ENCODE data around the gene CENPM.
A peak's percentile ranks its signal among the peaks of the same experiment; 100 is the strongest.

Gene CENPM

DNA sequence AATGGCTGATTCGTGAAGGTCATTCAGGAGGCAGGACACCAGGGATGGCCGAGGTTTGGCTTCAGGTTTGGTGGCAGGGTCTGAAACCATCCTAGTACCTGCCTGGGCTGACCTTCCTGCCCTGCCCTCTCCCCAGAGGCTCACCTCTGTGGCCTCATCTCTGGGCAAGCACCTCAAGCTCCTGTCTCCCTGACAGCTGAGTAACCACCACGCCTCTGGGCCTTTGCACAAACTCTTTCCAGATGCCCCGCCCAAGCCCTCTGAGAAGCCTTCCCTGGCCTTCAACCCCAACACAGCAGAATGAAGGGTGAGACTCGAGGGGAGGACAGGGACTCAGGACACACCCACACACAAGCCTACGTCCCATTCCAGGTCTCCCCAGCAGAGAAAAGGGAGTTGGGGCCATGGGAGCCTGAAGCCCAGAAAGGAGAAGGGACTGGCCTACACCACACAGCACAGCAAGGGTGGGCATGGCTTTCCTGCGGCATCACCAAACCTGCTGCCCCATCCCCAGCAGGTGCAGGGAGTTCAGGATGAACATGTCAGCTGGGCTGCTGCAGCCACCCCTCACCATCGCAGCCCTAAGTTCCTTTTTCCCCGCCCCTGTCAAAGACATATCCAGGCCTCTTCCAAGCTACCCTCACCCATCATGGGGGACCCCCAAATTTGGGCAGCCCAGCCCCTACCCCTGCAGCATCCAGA, 34.5 kb downstream of the CENPM start:
- DNase-seq = no peak

DNA sequence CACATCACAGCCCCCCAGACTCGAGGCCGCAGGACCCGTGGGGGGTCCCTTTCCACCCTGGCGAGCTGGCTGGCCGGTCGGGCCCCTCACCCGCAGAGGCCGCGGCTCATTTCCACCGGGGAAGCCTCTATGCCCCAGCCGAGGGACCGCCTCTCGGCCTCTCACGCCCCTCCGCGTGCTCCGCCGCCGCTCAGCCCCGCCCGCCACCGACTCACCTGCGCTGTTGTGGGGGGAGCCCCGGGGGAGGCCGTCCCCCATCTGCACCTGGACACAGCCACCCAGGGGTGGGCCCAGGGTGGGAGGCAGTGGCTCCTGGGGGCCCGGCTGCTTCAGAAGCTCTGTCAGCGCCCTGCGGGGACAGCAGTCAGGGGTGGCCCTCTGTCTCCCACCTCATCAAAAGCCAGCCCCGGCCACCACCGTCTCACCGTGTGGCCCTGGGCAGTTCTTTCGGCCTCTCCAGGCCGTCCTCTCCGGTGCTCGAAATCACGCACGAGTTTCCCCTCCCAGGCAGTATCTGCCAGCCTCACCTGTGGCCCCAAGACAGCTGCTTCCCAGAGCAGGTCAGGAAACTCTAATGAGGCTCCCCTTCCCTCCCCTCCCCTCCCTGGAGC, 35.8 kb downstream of the CENPM start:
- DNase-seq = no peak

DNA sequence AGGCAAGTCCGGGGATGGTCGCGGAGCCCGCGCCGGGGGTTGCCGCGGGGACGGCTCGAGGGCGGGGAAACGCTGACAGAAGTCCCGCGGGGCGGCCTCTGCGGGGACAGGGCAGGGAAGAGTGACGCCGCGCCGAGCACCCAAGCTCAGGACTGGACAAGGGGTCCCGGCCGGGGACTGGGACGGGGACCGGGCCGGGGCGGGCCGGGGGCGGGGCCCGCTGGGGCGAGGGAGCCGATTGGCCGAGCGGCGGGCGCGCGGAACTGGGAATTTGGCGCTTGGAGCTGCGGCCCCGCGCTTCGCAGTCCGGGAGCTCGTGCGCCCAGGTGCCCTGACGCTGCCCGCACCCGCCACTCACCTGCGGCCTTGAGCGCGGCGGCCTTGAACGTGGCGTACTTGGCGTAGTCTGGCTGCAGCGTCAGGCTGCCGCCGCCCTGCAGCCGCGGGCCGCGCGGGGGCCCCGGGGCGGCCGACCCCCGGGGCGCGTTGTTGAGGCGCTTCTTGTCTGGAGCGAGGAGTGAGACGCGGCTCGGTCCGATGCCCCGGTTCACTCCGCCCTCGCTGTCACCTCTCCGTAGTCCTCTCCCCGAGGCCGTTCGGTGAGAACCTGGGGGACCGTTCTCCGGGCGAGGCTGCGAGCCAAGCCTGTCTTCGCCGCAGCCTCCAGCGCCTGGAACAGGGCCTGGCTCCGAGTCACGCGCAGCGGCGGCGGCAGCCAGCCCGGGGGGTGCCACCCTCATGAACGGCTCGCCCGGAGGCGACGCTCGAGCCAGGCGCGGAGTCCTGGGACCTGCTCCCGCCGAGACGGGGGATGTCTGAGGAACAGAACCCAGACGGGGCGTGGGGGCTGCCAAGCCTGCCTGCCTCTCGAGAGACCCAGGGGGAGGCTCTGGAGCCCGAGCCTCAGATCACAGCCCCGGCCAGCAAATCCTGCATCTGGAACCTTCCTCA, 36.6 kb downstream of the CENPM start:
- peak; percentile 27 for DNase-seq

DNA sequence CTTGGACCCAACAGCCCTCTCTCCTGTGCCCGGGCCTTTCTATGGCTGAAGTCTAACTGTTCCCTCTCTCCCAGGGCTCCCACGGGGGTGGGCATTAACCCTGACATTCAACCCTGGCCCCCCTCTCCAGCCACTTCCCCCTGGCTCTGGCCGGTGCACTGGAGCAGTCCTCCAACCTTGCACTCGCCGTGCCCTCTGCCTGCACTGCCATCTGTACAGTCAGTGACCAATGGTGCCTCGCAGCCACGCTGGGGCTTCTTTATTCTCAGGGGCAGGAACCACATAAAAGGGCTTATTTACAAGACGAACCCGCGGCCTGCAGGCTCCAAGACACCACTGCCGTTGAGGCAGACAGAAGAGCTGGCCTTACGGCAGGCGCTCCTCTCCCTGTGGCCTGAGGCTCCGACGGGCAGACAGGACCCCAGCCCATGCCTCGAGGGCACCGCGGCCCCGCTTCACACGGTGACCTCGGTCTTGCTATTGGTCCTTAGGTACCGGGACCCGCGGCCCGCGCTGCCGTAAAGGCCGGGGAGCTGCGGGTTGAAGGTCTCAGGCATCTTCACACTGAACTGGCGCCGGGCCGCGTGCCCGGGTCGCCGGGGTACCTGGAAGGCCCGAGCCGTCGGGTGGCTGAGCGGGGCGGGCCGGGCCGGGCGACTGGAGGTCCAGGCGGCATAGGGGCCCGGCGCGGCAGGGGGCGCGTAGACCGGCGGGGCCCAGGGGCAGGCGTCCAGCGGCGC, 37.5 kb downstream of the CENPM start:
- no peak for DNase-seq

DNA sequence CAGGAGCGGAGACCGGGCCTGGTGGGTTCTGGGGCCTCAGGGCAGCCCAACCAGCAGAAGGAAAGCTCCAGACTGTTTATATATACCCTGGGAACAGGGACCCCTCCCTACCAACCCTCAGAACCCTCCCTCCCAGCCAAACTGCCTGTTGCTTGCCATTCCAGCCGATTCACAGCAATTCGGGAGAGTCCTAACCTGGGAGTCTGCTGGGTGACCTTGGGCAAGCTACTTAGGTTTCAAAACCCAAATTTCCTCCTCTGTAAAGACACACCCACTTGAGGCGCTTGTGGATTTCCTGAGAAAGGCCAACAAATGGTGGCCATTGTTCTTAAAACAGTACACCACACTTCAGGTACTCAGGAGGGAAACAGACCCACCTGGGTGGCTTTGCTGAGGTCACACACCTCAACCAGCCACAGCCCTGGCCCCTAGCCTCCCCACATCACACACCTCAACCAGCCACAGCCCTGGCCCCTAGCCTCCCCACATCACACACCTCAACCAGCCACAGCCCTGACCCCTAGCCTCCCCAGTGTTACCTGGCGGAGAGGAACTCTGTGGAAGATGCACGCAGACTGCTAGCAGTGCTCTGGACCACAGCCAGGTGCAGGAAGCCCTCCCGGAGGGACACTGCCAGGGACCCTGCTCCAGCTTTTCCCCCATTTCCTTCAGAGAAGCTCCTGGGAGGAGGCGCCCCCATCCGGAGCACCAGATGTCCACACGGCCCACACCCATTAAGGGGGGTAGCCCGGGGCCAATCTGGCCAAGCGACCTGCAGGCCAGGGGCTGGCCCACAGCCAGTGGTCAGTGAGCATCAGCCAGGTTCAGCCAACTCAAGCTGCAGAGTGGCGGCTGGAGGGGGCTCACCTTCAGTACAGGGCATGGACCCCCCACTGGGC, 38.3 kb downstream of the CENPM start:
- no peak for DNase-seq

DNA sequence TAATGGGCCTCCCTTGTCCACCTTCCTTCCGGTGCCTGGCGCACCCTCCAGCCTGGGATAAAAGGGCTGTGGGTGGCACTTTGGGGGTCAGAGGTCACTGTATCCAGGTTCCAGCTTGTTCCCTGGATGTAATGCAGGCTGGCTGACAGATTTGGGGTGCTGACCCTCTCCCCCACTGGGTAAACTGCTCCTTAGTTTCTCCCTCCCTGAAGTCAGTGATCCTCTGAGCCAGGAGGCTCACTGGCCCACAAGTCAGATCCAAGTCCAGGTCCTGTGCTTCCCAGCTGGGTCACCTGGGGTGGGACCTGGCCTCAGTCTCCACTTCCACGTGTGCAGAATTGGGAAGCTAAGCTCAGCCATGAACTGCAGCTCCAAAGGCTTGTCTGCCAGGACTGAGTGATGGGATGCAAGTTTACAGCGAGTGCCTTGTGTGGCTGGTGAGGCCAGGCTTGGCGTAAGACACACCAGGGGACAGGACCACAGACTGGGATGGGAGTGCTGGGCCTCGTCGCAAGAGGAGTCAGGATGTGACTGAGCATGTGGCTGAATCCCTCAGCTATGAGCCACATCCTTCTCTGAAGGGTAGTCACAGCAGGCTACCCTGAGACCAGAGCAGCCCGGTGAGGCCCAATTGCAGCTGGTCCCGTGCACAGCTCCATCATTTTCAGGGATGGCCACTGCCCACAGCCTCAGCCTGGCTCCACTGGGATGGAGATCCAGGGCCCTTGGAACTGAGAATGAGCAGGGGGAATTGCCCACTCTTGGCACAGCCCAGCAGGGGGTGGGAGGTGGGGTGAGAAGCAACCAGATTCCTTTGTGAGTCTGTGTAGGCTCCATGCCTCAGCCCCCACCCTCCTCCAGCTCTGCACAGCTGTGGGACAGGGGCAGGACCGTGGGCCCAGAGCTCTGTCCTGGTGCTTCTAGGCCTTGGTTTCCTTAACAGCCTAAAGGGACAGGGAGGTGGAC, 39.2 kb downstream of the CENPM start:
- DNase-seq = no peak

DNA sequence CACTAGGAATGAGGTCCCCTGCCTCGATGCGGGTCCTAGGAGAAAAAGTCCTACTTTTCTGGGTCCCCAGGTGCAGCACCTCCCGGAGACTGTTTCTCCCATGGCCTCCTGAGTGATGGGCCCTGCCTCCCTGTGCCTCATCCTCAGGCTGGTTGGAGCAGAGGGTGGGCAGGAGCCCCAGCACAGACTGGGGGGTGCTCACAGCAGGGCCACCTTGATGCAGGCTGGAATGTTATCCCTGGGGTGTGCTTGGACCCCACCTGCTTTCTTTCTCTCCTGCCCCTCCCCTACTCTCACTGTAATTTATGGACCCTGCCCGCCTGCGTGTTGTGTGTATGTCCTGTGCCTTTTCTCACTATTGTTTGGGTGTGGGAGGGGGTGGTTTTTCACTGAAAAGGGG, 40.1 kb downstream of the CENPM start:
- DNase-seq = no peak

DNA sequence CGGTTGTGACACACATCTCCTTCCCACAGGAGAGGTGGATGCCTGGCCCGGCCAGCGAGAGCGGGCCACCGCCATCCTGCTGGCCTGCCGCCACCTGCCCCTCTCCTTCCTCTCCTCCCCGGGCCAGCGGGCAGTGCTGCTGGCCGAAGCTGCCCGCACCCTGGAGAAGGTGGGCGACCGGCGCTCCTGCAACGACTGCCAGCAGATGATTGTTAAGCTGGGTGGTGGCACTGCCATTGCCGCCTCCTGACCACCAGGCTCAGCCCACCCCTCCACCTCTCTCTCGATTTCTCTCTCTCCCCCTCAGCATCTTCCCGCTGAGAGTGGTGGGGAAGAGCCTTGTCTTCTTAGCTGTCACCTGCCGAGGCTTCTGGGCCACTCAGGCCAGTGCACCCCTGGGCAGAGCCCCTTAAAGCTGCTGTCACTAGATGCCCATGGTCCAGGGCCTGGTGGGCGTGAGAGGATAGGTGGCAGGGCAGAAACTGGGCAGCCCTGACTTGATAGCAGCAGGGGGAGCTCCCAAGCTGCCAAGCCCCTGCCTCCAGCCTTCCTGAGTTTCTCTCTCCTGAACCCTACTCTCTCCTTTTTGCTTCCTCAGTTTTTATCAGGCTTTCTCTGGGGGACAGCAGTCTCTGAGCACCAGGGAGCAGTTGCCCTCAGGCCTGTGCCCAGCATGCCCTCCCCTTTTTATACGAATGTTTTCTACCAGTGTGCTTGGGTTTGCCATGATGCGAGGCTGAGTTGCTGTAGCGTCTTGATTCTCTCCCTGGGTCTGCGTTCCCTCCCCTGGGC, 41.3 kb downstream of the CENPM start:
- no peak for DNase-seq

DNA sequence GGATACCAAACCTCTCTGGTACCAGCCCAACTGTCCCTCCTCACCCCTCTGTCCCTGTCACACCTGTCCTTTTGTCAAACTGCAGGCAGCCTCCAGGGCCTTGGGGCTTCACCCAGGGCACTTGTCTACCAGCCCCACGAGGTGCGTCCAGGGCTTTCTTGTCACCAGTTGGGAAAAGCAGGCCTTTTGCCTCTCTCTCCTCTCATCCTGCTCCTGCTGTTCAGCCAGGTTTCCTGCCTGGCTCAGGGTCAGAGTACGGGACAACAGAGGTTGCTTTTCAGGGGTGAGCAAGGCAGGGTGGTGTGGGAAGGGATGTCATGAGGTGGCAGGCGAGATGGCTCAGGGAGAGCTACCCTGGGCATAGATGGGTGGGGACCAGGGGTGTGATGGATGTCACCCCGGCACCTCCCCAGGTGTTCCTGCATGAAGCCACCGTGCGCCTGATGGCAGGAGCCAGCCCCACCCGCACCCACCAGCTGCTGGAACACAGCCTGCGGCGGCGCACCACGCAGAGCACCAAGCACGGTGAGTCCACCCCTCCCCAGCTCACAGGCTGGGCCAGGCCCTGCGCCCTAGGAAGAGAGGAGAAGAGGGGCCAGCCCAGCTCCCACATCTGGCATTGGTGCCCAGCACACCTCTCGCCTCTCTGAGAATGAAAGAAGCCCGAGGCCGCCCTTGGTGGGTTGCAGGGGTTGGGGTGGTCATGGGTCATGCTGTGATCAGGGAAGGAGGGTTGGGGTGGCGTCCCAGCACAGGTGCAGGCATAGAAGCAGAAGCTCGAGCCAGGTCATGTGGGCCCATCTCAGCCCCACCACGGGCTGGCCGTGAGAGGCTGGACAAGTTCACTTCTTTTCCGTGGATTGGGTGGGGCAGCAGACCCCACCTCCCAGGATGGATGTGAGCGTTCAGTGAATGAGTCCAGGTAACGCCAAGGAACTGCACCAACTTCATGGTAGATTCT, 42.2 kb downstream of the CENPM start:
- no peak for DNase-seq

DNA sequence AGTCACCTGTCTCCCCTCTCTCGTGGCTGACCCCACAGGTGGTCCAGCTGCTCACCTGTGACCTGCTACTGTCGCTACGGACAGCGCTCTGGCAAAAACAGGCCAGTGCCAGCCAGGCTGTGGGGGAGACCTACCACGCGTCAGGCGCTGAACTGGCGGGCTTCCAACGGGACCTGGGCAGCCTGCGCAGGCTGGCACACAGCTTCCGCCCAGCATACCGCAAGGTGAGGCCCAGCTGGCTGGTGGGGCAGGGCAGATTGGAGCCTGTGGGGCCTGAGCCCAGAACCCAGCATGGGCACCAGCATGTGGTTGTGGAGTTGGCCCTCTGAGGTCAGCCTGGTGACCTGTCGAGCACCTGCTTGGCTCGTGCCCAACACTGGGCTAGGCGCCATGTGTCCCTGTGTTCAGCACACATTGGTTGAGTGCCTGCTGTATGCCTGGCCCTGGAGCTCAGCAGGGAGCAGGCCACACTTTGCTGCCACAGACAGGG, 44.0 kb downstream of the CENPM start:
- no peak for DNase-seq

DNA sequence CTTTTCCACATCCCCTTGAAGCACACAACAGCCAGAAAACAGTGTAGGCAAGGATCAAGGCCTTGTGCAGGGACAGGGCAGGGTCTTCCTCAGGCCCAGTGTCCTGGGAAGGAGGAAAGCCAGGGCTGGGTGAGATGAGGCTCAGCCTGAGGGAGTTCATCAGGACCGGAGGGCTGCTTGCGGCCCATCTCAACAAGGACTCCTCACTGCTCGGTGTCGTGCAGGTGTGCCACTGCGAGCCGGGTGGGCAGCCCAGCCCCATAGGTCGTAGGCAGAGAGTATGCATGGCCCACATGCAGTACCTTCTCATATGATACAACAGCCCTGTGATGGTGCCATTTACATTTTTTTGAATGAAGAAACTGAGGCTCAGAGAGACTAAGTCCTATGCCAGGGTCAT, 44.9 kb downstream of the CENPM start:
- no peak for DNase-seq

DNA sequence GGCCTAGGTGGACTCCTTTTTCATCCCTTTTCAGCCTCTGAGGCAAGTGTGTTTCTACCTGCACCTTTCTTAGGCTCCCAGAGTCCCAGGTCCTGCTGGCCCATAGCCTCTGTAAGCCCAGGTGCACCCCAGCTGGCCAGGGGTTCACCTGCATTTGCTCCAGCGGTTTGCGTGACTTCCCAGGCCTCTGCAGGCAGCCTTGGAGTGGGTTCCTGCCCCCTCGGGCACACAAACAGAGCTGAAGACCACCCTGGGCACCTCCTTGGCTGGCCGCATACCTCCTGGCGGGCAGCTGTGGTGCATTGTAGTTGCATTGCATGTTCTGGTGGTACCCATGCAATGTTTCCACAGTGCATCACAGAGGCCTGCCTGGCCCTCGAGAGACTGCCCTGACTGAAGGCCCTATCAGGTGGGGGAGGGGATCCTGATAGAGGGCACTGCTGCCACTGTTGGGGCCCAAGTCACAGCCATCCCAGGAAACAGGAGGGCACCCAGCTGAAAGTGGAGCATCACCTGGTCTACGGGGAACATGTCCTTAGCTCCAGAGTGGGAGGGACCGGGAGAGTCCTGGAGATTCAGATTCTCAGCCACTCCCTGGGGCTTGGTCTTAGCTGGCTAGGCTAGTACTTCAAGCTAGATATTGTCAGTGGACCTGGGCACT, 46.2 kb downstream of the CENPM start:
- no peak for DNase-seq

DNA sequence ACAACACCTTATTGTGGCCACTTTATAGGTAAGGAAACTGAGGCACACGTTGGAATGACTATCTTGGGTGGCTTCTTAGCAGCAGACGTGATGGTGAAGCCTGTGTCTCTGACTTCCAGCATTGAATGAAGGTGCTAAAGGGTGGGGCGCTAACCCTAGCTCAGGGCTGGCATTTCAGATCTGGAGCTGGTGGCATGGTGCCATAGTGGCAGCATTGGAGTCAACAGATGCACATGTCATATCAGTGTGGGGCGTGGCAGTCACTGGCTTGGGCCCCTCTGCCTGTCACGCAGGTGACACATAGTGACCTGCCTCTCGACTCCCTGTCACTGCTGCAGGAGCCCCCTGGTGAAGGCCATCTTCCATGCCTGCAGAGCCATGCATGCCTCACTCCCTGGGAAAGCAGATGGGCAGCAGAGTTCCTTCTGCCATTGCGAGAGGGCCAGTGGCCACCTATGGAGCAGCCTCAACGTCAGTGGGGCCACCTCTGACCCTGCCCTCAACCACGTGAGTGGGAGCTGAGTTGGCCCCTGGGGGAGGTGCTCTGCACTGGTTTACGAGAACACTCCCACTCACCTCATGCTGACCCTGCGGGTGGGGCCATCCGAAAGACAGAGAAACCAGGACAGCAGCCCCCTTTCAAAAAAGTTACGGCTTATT, 46.8 kb downstream of the CENPM start:
- no peak for DNase-seq

DNA sequence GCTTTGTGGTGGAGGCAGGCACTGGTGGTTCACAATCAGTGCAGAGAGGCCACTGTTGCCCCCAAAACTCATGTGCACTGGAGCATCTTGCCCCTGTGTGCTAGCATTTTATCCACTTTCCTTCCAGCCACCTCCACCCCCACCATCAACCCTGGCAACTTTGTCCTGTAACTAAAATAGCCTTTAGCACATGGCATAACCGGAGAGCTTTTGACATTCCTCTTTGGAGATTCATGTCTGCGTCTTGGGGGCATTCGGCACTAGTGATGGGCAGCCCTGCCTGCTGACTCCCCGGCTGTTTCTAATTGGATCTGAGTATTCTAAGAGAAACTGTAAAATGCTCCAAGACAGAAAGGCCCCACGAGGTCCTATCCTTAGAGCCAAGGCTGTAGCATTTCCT, 47.8 kb downstream of the CENPM start:
- no peak for DNase-seq

DNA sequence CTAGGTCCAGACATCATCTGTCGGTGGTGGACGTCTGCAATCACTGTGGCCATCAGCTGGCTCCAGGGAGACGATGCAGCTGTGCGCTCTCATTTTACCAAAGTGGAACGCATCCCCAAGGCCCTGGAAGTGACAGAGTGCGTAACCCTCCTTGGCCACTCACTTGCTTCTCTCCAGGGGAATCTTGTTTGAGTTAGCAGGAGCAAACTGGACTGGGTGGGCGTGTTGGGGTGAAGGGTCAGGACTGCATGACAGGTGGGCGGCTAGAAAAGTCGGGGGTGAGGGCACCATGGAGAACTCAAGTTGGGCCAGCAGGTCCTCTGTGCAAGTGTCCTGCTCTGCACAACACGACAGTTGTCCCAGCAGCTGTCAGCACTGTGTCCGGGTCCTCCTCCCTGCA, 48.3 kb downstream of the CENPM start:
- DNase-seq = no peak

DNA sequence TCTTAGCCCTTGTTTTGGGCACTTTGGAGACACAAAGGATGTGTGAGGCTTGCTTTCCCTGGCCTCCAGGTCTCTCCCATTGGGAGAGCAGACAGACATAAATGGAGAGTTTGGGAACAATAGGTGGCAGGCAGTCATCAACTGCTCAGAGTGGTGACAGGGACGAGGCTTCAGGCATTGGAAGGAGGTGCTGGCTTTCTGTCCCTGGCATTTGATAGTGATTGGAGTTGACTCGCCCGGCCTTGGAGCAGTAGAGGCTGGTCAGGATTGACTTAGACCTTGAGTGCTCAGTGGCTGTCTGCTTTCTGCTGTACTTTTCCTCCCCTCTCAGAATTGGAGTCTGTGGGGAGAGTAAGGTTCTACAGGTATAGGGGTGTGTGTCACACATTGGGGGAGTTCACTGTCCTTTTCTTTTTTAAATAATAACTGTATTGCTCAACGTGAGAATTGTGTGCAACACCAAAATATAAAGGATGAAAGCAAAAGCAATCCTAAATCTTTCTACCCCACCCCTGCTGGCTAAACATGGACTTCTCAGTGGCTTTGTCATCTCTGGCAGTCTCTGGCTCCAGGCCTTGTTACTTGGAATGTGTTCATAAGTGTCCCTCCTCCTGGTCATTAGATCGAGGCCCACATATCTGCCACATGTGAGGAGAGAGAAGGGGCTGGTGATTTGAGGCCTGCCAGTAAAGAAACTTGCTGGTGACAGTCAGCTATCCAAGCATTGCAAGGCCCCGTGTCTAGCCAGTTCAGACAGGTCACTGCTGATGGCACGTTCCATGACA, 53.2 kb downstream of the CENPM start:
- no peak for DNase-seq

DNA sequence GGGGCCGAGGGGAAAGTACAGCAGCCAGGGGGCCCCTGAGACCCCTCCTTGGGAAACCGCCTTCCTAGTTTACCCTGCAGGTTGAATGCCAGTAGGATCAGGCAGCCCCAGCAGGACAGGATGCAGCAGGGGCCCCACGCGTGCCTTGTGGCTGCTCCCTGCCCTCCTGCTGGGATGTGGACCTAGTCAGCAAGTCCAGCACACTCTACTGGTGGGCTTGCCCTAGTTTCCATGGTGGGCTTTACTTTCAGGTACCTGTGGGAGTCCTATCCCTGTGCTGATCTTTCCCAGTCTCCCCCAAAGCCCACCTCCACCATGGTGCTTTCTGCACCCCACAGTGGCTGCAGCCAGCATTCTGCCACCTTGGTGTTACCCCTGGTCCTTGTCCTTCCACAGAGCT, 54.2 kb downstream of the CENPM start:
- DNase-seq = no peak

Data from activated CD4-positive, alpha-beta T cell treated with anti-CD3 and anti-CD28 coated beads, Interleukin-2, amount 50 U/mL, for 4 hours (primary cell).